Lung (tissue), 12 donors: ENCODE measurements around the gene MIPOL1. TPM values are rescaled to one million over a fixed set of nuclear protein-coding genes. Genes with fewer than 3 reads are reported as not detected.

ENCODE experiments used
- ATAC-seq: fragments of 200-7000 bp; cut with Tn5 transposase; one replicate; pipeline ENCODE4 v1.9.1; 2020; ENCODE audit warnings: moderate number of reproducible peaks; ENCODE audit not compliant: insufficient read depth, low FRiP score
- DNase-seq, 3 donors: peaks; one replicate each; pipeline ENCODE4 v3.0.0-alpha.2; 2013 to 2017
- H3K27ac ChIP-seq, 2 donors: one replicate each; pipeline ENCODE4 v1.5.1; 2013; ENCODE audit warnings: mild to moderate bottlenecking in 2 of 2, moderate library complexity in 2 of 2, control low read depth in 1 of 2, inconsistent platforms in 1 of 2, low read depth in 1 of 2, low read length in 1 of 2
- H3K27me3 ChIP-seq, 3 donors: one replicate each; pipeline ENCODE4 v1.5.1; 2013; ENCODE audit warnings: low read length in 2 of 3; ENCODE audit not compliant: control insufficient read depth in 3 of 3, insufficient read depth in 3 of 3
- H3K36me3 ChIP-seq, 4 donors: one replicate each; pipeline ENCODE4 v1.5.1; 2013; ENCODE audit warnings: low read length in 4 of 4, mild to moderate bottlenecking in 1 of 4, moderate library complexity in 1 of 4; ENCODE audit not compliant: control insufficient read depth in 4 of 4, insufficient read depth in 4 of 4
- H3K4me1 ChIP-seq, 5 donors: one replicate each; pipeline ENCODE4 v1.5.1; 2013; ENCODE audit warnings: low read length in 5 of 5, mild to moderate bottlenecking in 2 of 5, moderate library complexity in 1 of 5; ENCODE audit not compliant: control insufficient read depth in 5 of 5, insufficient read depth in 5 of 5
- H3K4me3 ChIP-seq: one replicate; pipeline ENCODE4 v1.5.1; 2013; ENCODE audit warnings: mild to moderate bottlenecking, control low read depth, moderate library complexity
- H3K9ac ChIP-seq, 2 donors: one replicate each; pipeline ENCODE4 v1.5.1; 2013; ENCODE audit warnings: low read length in 2 of 2, control low read depth in 1 of 2; ENCODE audit not compliant: insufficient read depth in 1 of 2
- H3K9me3 ChIP-seq, 4 donors: one replicate each; pipeline ENCODE4 v1.5.1; 2013; ENCODE audit warnings: low read length in 3 of 4, mild to moderate bottlenecking in 1 of 4, moderate library complexity in 1 of 4; ENCODE audit not compliant: control insufficient read depth in 4 of 4, insufficient read depth in 3 of 4
- CTCF ChIP-seq: IDR thresholded peaks from 2 replicates; pipeline ENCODE4 v1.5.1; 2012; ENCODE audit warnings: mild to moderate bottlenecking; ENCODE audit errors: control extremely low read depth, extremely low read depth
- WGBS, 2 donors: extraction: QIAGEN DNeasy Blood & Tissue Kit; methylation state at CpG; one replicate each; pipeline ENCODE4 v1.1.7; 2013; 5-methylcytosine and 5-hydroxymethylcytosine counted together
- polyA plus RNA-seq, 2 donors: library from polyadenylated mRNA; stranded (reverse); fragments of 200-250 nt; gene quantifications; one replicate each; pipeline ENCODE4 v1.2.1, GENCODE V29; 2013
- total RNA-seq, 2 donors: library from RNA; depleted of rRNA in 1 of 2; stranded (reverse); fragments of >200 nt in 1 of 2; gene quantifications; one replicate each; pipeline ENCODE4 v1.2.1, GENCODE V29; 2014 to 2021
- donor health status: control.
- donor health status: control.
- donor health status: Bipolar disorder and iron deficiency.
- donor health status: healthy.
- donor health status: DM: yes; HTN: yes; CAD: no.

MIPOL1 gene
- total and polyA plus RNA-seq, 4 donors, result 2.3 to 49.9 (median 7.0) TPM

- Histone ChIP-seq H3K27me3 (peaks cover 7 to 85% (median 85%) of the 10 kb centered on the region in 3 donors), H3K9ac (peak overlapping the region in 1 of 2 donors; percentile 53)
- no peak for ATAC-seq
Measured at GRCh38 chr14:37585971-37586796, 388.4 kb downstream of the MIPOL1 start.

GRCh38 chr14:37586797-37587130 is 389.0 kb downstream of the MIPOL1 start:
- peaks cover 0 to 13% (median 0%) of the 10 kb centered on the region in 4 donors for H3K9me3 ChIP-seq
- H3K4me1 ChIP-seq, result peaks cover 0 to 15% (median 3%) of the 10 kb centered on the region in 5 donors
- DNase-seq, result no peak
- H3K9ac ChIP-seq, result peak overlapping the region in 1 of 2 donors; percentile 53
- peaks cover 7 to 83% (median 82%) of the 10 kb centered on the region in 3 donors for H3K27me3 ChIP-seq
- H3K4me3 ChIP-seq, result no peak overlapping the region
- H3K27ac ChIP-seq, result no peak overlapping the region
- no peak for ATAC-seq
- 0 to 2% methylated on average over 1 of the region's 1 CpG for WGBS, 2 donors
- no peak for TF ChIP-seq CTCF
- H3K36me3 ChIP-seq, result no peaks in the 10 kb centered on the region

More at GRCh38 chr14:37585971-37586796, 388.4 kb downstream of the MIPOL1 start:
- H3K4me1 ChIP-seq, result peaks cover 0 to 15% (median 3%) of the 10 kb centered on the region in 5 donors
- no peak for TF ChIP-seq CTCF
- no peaks in the 10 kb centered on the region for H3K36me3 ChIP-seq
- WGBS, 2 donors, result 3 to 9% methylated on average over 10 of the region's 10 CpGs
- DNase-seq, result peak; percentile 31 to 49 (median 33)
- H3K9me3 ChIP-seq, result peaks cover 0 to 10% (median 0%) of the 10 kb centered on the region in 4 donors
- H3K27ac ChIP-seq, result peak overlapping the region in 1 of 2 donors; percentile 77
- H3K4me3 ChIP-seq, result no peak overlapping the region

- peaks cover 0 to 15% (median 3%) of the 10 kb centered on the region in 5 donors for H3K4me1 ChIP-seq
- peaks cover 0 to 15% (median 0%) of the 10 kb centered on the region in 4 donors for H3K9me3 ChIP-seq
- H3K36me3 ChIP-seq, result no peaks in the 10 kb centered on the region
- ATAC-seq (no peak), DNase-seq (peak in 2 of 3 donors; percentile 39 to 67)
- H3K9ac ChIP-seq, result peak overlapping the region; percentile 2 to 65
- no peak overlapping the region for H3K4me3 ChIP-seq
- TF ChIP-seq CTCF, result no peak
- peak overlapping the region in 1 of 2 donors; percentile 85 for H3K27ac ChIP-seq
- 10% methylated on average over 4 of the region's 4 CpGs for WGBS, 2 donors
- H3K27me3 ChIP-seq, result peaks cover 7 to 83% (median 80%) of the 10 kb centered on the region in 3 donors
Measured at GRCh38 chr14:37587131-37587803, 389.5 kb downstream of the MIPOL1 start.
